Activated CD8-positive, alpha-beta T cell treated with anti-CD3 and anti-CD28 coated beads for 36 hours (primary cell): ENCODE data around the gene SELENOP. TPM values are rescaled to one million over a fixed set of nuclear protein-coding genes. Genes with fewer than 3 reads are reported as not detected.

Source experiments
- ATAC-seq: fragments of 200-7000 bp; cut with Tn5 transposase; one replicate; pipeline ENCODE4 v1.10.0; 2021; ENCODE audit warnings: mild to moderate bottlenecking, moderate library complexity
- CTCF ChIA-PET: fragments of 350-600 bp; sonication (Branson Sonifier 250); formaldehyde crosslinking; loops from one replicate; lab custom pipeline; 2021; ENCODE audit warnings: antibody characterized with exemption; lab: Charles Lee
- POLR2A ChIA-PET: fragments of 350-600 bp; sonication (Branson Sonifier 250); formaldehyde crosslinking; loops from one replicate; lab custom pipeline; 2021; ENCODE audit warnings: antibody characterized with exemption; lab: Charles Lee
- DNase-seq: peaks from one replicate; pipeline ENCODE4 v3.0.0-alpha.2; 2020
- H3K27ac Mint-ChIP-seq: one replicate; pipeline ENCODE4 v1.8.0; 2021; ENCODE audit warnings: mild to moderate bottlenecking, mixed read lengths
- H3K27me3 Mint-ChIP-seq: one replicate; pipeline ENCODE4 v1.8.0; 2021; ENCODE audit warnings: mixed read lengths
- H3K36me3 Mint-ChIP-seq: one replicate; pipeline ENCODE4 v1.8.0; 2021; ENCODE audit warnings: low read depth, mixed read lengths
- H3K4me1 Mint-ChIP-seq: one replicate; pipeline ENCODE4 v1.8.0; 2021; ENCODE audit warnings: low read depth, mixed read lengths
- H3K4me3 Mint-ChIP-seq: one replicate; pipeline ENCODE4 v1.8.0; 2021; ENCODE audit warnings: mild to moderate bottlenecking, moderate library complexity, mixed read lengths
- H3K9me3 Mint-ChIP-seq: one replicate; pipeline ENCODE4 v1.8.0; 2021; ENCODE audit warnings: mixed read lengths
- CTCF ChIP-seq: fragments of 200-600 bp; IDR thresholded peaks from one replicate; pipeline ENCODE4 v1.8.0; 2022; ENCODE audit warnings: antibody characterized with exemption, mild to moderate bottlenecking
- intact Hi-C: fragments of 100-400 bp; cut with micrococcal nuclease; formaldehyde crosslinking; loops from one replicate; pipeline ENCODE4 v1.10.0; 2022
- total RNA-seq, 2 experiments: library from RNA; stranded (reverse); gene quantifications; one replicate each; pipeline ENCODE4 v1.2.3, GENCODE V29; 2021

SELENOP gene
- total RNA-seq, 2 experiments from 2014 or later = not detected

GRCh38 chr5:42799668-42800114, 12.0 kb downstream of the SELENOP start:
- no peaks in the 10 kb centered on the region for H3K9me3 Mint-ChIP-seq
- H3K27ac Mint-ChIP-seq = no peak overlapping the region
- H3K27me3 Mint-ChIP-seq = no peaks in the 10 kb centered on the region
- ATAC-seq (no peak), DNase-seq (no peak)
- H3K4me3 Mint-ChIP-seq = no peak overlapping the region
- ChIA-PET POLR2A (no interaction called here), CTCF (no interaction called here)
- no peak for TF ChIP-seq CTCF
- intact Hi-C loops = no loop called here
- H3K4me1 Mint-ChIP-seq = no peaks in the 10 kb centered on the region
- H3K36me3 Mint-ChIP-seq = peaks cover 8% of the 10 kb centered on the region

GRCh38 chr5:42799241-42799608, 12.5 kb downstream of the SELENOP start:
- ATAC-seq (no peak), DNase-seq (no peak)
- H3K27me3 Mint-ChIP-seq = no peaks in the 10 kb centered on the region
- CTCF ChIA-PET = no interaction called here
- no peaks in the 10 kb centered on the region for H3K4me1 Mint-ChIP-seq
- no peak overlapping the region for H3K27ac Mint-ChIP-seq
- no peak for TF ChIP-seq CTCF
- POLR2A ChIA-PET = no interaction called here
- no peak overlapping the region for H3K4me3 Mint-ChIP-seq
- H3K36me3 Mint-ChIP-seq = peaks cover 12% of the 10 kb centered on the region
- H3K9me3 Mint-ChIP-seq = no peaks in the 10 kb centered on the region
- intact Hi-C loops = no loop called here

GRCh38 chr5:42798284-42799240, 13.1 kb downstream of the SELENOP start:
- POLR2A ChIA-PET = no interaction called here
- DNase-seq (no peak), ATAC-seq (no peak)
- CTCF ChIA-PET = no interaction called here
- Mint-ChIP-seq H3K36me3 (peaks cover 15% of the 10 kb centered on the region), H3K9me3 (no peaks in the 10 kb centered on the region), H3K27ac (no peak overlapping the region), H3K4me3 (no peak overlapping the region), H3K4me1 (no peaks in the 10 kb centered on the region), H3K27me3 (no peaks in the 10 kb centered on the region)
- intact Hi-C loops = no loop called here
- TF ChIP-seq CTCF = no peak

- CTCF ChIA-PET = interaction anchor here (2.0 kb wide), 1 partner anchor 24 kb away, joined by 6 read pairs; no protein-coding TSS in a partner anchor
- peaks cover 1% of the 10 kb centered on the region for H3K27me3 Mint-ChIP-seq
Observed at GRCh38 chr5:42791151-42791550, 20.5 kb downstream of the SELENOP start.

More at GRCh38 chr5:42791151-42791550, 20.5 kb downstream of the SELENOP start:
- Mint-ChIP-seq H3K4me1 (no peaks in the 10 kb centered on the region), H3K4me3 (no peak overlapping the region), H3K27ac (no peak overlapping the region), H3K9me3 (peaks cover 14% of the 10 kb centered on the region), H3K36me3 (peaks cover 31% of the 10 kb centered on the region)
- no peak for ATAC-seq
- TF ChIP-seq CTCF = no peak
- intact Hi-C loops = no loop called here
- DNase-seq = no peak
- POLR2A ChIA-PET = no interaction called here
